GM19395 (cell line): ENCODE data around the gene SSMEM1.
"Not testable (repeated sequence)": the region's sequence is repeated elsewhere in the genome, so short reads cannot be mapped to it uniquely, and the experiment has no call there.

Experiments
- ATAC-seq: cut with Tn5 transposase; IDR thresholded peaks from one replicate; pipeline ENCODE4 v1.9.1; 2021; ENCODE audit warnings: mild to moderate bottlenecking, moderate library complexity; ENCODE audit not compliant: unreplicated experiment

SSMEM1 gene

DNA sequence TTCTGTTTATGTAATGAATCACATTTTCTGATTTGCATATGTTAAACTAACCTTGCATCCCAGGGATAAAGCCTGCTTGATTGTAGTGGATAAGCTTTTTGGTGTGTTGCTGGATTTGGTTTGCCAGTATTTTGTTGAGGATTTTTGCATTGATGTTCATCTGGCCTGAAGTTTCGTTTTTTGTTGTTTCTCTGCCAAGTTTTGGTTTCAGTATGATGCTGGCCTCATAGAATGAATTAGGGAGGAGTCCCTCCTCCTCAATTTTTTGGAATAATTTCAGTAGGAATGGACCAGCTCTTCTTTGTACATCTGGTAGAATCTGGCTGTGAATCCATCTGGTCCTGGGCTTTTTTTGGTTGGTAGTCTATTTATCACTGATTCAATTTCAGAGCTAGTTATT, 35.8 kb downstream of the SSMEM1 start:
- not testable (repeated sequence) for ATAC-seq

DNA sequence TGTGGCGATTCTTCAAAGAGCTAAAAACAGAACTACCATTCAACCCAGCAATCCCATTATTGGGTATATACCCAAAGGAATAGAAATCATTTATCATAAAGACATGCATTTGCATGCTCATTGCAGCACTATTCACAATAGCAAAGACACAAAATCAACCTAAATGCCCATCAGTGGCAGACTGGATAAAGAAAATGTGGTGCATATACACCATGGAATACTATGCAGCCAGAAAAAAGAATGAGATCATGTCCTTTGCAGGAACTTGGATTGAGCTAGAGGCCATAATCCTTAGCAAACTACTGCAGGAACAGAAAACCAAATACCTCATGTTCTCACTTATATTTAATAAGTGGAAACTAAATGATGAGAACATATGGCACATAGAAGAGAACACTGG, 38.8 kb downstream of the SSMEM1 start:
- not testable (repeated sequence) for ATAC-seq

DNA sequence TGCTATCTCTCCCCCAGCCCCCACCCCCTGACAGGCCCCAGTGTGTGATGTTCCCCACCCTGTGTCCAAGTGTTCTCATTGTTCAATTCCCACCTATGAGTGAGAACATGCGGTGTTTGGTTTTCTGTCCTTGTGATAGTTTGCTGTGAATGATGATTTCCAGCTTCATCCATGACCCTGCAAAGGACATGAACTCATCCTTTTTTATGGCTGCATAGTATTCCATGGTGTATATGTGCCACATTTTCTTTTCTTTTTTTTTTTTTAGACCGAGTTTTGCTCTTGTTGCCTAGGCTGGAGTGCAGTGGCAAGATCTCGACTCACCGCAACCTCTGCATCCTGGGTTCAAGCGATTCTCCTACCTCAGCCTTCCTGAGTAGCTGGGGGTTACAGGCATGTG, 41.2 kb downstream of the SSMEM1 start:
- not testable (repeated sequence) for ATAC-seq

DNA sequence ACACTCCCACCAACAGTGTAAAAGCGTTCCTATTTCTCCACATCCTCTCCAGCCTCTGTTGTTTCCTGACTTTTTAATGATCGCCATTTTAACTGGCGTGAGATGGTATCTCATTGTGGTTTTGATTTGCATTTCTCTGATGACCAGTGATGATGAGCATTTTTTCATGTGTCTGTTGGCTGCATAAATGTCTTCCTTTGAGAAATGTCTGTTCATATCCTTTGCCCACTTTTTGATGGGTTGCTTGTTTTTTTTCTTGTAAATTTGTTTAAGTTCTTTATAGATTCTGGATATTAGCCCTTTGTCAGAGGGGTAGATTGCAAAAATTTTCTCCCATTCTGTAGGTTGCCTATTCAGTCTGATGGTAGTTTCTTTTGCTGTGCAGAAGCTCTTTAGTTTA, 42.0 kb downstream of the SSMEM1 start:
- ATAC-seq: not testable (repeated sequence)

DNA sequence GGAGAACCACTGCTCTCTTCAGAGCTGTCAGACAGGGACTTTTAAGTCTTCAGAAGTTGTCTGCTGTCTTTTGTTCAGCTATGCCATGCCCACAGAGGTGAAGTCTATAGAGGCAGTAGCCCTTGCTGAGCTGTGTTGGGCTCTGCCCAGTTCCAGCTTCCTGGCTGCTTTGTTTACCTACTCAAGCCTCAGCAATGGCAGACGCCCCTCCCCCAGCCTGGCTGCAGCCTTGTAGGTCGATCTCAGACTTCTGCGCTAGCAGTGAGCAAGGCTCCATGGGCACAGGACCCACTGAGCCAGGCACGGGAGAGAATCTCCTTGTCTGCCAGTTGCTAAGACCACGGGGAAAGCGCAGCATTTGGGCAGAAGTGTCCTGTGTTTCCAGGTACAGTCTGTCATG, 46.9 kb downstream of the SSMEM1 start:
- no peak for ATAC-seq

DNA sequence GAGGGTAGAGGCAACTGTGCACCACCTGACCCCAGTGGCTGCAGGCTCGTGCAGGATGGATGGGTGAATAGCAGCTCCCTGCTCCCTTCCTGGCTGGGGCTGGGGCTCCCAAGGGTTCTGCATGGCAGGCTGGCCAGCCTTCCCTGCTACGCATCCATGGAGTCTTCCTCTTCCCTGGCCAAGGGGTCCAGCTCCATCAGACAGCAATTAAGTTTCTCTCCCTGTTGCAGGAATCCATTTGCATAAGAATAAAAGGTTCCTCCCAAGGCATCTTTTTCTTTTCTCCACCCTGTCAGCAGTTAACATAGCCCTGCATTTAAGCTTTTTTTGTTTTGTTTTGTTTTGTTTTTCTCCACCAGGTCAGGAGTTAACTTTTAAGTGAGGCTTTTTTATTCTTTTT, 49.0 kb downstream of the SSMEM1 start:
- no peak for ATAC-seq

DNA sequence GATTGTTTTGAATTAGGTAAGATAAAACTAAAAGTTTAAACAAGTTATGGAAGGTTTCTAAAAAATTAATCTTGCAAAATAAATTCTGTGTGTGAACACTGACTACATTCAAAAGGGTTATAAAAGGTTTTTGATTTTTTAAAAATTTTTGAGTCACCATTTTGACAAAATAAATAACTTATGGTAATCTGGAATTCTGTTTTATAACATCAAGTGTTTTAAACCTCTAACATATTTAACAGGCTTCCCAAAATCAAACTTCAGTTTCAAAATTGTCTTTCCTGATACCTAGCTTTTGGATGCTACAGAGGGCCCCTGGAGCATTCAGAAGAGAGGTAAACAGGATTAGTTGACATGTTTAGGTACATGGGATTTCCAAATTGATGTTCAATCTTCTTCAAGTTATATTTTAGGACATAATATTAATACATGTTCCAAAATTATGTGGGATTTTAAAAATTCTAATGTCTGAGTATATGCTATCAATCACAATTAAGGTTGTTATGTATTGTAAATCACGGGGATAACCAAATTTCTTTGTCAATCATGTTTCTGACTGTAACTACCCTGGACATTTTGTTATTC, 50.9 kb downstream of the SSMEM1 start:
- no peak for ATAC-seq

DNA sequence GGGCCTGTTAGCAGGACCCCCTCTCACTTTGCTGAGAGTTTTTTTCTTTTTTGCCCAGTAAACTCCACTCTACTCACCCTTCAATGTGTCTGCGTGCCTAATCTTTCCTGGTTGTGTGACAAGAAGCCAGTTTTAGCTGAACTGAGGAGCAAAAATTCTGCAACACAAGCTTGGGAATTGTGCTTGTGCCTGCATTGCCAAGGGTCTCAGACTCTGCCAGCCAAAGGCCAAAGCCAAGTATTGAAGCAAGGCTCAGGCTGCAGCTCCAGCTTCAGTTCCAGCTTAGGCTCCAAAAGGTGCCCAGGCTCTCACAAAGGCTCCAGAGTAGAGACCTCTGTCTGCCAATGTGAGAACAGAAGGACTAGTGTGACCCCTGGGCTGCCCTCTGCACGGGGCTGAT, 54.8 kb downstream of the SSMEM1 start:
- no peak for ATAC-seq

DNA sequence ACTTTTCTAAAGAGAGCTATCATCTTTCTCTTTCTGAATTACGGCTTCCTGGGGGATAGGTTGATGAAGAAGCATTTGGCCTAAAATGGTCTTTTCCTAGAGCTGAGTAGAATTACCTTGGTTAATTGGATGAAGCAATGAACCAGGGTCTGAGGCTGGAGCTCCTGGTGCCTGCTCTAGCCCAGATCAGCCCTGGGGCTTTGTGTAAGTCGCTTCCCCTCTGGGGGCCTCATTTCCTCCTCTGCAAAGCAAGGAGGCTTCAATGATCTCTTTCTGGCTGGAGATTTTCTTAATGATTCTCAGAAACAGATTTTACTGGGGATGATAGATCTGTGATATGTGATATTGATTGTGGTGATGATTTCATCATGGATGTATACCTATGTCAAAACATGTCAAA, 55.5 kb downstream of the SSMEM1 start:
- ATAC-seq: no peak
